UCSD-AML1 (cell line): ENCODE data around the gene GRM7.
A peak's percentile ranks its signal among the peaks of the same experiment; 100 is the strongest.

Source experiments
- DNase-seq: peaks from one replicate; lab custom pipeline; 2025; ENCODE audit not compliant: unreplicated experiment; lab: John Stamatoyannopoulos, UW

GRM7 gene

GRCh38 chr3:7292362-7292761 lies 431.4 kb downstream of the GRM7 start:
- no peak for DNase-seq

DNA sequence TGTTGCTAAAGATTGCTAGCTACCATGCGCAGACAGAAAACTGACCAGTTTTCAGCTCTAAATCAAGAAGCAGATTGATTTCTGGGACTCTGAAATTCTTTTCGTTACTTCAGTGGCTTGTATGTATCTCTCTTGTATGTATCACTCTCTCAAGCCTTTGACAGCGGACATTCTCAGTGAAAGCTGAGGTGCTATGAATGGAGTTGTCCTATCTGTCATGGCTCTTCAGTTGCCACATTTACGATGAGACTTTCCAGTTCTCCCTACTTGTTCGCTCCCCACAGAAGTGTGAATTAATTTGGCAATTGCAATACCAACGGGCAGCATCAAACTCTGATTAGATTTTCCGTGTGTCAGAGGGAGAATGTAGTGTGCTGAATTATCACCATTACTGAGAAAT lies 432.4 kb downstream of the GRM7 start:
- DNase-seq, result no peak

GRCh38 chr3:7305561-7305960 lies 444.6 kb downstream of the GRM7 start:
- no peak for DNase-seq

DNA sequence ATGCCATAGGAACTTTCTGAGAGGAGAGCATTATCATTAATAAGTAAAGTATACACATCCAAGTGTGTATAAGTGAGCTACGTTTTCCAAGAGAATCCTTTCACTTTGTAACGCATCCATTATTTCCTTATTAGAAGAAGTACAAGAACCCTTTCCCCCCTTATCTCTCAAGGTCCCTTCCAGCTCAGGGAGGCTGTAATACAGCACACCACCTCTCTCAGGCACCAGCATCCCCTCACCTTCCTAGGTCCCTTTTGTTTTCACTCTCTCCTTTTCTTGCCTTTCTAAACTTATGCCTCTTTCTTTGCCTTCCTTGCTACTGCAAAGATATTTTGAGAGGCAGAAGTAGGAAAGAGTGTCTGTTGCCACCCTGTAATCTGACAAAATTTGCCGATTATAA lies 446.0 kb downstream of the GRM7 start:
- no peak for DNase-seq

DNA sequence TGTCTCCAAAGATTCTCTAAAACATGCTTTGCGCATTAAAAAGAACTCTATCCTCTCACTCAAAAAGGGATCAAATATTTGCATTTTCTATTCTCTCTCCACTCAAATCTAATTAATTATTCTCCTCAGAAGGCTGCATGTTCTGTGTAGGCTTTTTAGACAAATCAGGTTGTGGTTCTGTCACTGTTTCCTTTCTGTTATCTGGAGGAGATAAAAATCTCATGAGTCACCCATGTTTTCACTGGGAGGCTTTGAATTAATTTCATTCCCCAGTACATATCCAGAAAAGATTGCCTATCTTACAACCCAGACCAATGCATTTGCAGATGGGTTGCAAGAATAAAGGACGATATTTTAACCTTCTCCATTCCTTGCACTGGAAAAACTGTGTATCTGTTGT lies 446.5 kb downstream of the GRM7 start:
- no peak for DNase-seq

GRCh38 chr3:7309641-7310102 lies 448.8 kb downstream of the GRM7 start:
- peak; percentile 32 for DNase-seq

DNA sequence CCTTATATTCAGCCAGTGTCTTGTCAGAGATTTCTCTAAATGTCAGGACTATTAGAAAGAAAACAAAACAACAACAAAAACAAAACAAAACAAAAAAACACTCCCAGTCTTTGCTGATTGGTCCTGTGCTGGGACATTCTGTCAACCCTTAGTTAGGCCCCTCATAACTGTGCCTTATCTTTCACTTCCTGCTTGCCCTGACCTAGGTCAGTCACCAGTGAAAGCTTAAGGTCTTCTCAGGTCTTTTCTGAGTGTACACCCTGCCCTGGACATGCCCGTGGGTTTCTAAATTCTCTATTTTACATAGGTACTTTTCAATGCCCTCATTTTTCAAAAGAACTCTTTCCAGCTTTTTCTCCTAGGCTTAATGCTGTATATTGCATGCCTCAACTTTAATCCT lies 454.1 kb downstream of the GRM7 start:
- DNase-seq, result no peak

DNA sequence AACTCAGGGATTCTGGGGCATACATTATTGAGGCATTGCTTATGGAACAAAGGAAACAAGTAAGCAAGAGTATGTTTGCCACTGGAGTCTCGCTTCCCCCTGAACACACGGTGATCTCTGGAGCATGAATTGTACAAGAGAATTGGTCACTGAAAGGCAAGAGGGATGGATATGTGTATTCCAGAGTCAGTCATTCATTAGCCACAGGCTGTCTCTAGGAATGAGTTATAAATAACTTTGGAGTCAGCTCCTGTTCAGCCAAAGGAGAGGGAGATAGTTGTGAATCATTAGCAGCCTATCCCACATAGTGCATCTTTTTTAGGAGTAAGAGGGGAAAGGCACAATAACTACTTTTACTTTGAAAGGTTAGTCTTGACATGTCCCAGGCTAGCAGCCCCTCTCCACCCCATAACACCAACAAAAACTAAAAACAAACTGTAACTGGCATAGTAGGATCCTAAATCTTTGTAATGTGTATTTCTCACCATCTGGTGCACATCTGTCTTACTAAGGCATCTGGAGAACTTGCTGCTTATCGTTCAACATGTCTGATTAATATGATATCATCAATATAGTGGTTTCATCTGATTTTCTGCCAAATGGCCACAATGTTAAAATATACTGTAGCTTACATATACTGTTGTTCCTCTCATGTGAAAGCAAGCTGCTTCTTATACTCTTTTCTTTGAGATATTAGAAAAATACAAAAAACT lies 462.2 kb downstream of the GRM7 start:
- DNase-seq, result no peak

DNA sequence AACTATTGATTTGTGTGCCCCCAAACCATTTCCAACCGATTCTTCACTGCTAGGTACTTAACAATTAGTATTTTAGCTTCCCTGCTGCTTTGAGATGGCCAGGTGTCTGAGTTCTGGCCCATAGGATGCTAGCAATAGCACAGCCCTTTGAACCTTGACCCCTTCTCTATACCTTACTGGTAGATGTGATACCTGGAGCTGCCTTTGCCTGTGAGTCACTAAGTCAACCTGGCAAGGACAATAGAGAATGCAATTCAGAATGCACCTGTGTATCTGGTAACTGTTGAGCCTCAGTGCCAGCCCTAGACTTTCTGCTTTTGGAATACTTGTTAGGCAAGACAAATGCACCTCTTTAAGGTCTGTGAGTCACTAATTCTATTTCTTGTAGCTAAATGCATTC lies 467.4 kb downstream of the GRM7 start:
- no peak for DNase-seq

GRCh38 chr3:7332696-7333095 lies 471.8 kb downstream of the GRM7 start:
- DNase-seq, result no peak

GRCh38 chr3:7333125-7333524 lies 472.2 kb downstream of the GRM7 start:
- no peak for DNase-seq

DNA sequence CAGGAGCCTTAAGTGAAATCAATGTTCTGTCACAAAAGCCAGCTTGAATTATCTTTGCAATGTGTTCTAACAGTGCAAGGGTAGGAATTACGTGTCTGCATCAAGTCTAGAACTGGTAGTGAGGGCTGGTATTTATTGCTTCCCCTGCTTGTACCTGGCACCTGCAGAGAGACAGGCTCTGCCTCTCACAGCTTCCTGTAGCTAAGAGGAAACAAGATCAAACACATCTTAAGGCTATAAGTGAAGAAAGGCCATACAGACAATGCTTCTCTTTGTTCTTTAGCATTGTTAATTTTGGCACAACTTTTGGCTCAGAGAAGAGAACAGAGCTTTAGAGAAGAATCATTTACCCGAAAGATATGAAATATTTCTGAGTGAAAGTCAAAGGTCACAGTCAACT lies 479.9 kb downstream of the GRM7 start:
- no peak for DNase-seq

DNA sequence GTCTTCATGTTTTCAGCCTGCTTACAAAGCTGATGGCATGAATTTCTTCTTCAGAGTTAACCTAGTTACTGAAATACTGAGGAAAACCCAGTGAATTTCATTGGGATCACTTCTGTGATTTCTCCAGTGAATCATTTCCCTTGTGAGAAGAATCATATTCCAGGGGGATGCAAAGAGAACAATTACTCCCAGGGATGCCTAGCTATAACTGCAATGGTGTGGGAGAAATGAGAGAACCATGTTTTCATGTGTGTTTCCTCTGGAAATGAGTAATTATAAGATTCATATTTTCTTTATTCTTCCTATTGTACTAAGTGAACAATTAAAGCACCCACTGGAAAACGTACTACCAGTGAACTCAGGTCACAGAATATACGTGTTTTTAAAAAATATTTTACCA lies 485.4 kb downstream of the GRM7 start:
- no peak for DNase-seq

GRCh38 chr3:7357101-7357500 lies 496.2 kb downstream of the GRM7 start:
- DNase-seq, result no peak

GRCh38 chr3:7367968-7368367 lies 507.1 kb downstream of the GRM7 start:
- DNase-seq, result no peak

- no peak for DNase-seq
Measured at GRCh38 chr3:7368597-7368996, 507.7 kb downstream of the GRM7 start.

- DNase-seq, result no peak
Measured at GRCh38 chr3:7371693-7372572, 511.0 kb downstream of the GRM7 start.

DNA sequence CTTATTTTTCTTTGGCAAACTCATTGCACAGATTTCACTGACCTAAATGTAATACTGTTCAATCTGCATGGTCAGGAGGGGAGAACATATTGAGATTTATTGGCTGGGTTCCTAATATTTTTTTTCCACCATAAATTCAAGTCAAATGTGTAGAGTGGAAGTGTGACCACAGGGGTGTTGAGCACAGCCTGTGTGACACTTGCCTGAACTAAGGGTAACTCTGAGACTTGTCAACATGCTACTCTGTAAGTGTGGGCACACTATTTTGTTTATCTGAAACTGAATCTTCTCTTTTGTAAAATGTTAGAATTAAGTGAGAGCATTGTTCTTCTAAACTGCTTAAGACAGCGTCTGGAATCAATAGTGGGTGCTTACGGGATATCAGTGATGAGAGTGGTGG lies 516.2 kb downstream of the GRM7 start:
- DNase-seq, result no peak

DNA sequence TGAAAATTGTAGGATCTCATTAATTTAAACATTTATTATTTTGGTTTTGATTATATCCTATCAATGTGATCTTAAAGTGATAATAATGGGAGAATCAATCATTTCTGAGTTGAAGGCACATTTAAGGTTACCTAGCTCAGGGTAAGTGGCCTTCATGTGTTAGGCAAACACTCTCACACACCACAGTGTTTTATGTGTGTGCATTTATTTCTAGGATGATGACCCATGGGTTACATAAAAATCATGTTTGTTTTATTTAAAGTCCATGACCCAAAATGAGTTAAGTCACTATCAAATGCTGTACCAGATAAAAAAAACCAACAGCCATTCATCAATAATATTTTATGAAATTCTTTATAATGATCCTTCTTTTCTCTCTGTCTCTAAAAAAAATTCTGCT lies 520.8 kb downstream of the GRM7 start:
- DNase-seq, result no peak

DNA sequence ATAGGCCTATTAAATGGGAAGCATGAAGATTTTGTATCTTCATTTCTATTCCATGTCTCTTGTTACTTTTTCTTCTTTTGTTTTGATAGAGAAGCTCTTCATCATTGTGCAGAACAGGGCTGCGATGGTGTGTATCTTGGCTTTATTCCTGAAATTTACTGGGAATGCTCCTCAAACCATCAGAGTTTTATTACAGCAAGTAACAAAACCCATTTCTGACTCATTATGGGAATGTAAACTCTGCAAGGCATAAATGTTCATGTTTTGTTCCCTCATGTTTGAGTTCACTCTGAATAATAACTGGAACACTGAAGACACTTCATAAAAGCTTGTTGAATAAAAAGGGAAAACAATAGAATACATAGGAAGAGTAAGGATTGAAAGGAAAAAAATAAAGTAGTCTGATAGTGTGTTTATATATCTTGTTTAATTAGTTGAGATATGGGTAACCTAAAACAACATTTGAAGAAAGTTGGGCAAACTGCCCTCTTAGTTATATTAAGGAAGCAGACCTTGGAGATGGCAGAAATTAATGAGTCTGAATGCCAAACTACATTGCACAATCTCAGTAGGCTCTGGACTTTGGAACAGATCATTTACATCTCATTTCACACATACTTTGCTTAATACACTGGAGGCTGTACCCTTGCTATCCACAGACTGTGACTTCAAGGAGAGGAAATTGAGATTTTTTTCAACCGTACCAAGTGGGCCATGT lies 521.5 kb downstream of the GRM7 start:
- no peak for DNase-seq

GRCh38 chr3:7385635-7386034 lies 524.7 kb downstream of the GRM7 start:
- DNase-seq, result no peak

- DNase-seq, result no peak
Measured at GRCh38 chr3:7388026-7388425, 527.1 kb downstream of the GRM7 start.
